ENCODE measurements around the gene SDHAF2.

The SDHAF2 gene

DNA sequence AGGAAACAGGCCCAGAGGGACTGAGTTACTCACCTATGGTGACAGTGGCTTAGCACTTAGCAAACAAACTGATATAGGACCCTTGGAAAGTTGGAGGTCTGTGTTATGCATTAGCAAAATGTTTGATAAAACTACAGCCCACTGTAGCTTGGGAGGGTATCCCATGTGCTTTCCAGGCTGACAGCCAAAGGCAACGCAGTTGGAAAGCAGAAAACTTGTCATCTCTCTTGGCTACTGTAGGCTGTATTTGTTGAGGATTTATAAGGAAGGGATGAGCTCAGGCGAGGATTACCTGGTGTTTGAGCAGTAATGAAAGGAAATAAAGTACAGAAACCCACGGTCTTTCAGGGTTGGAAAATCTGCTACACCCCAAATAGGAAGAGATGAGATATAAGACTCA lies 23.8 kb downstream of the SDHAF2 start:
- no peaks in the 10 kb centered on the region for H3F3A ChIP-seq (ENCODE audit: insufficient read depth, low read length)
- DNase-seq: no peak
- no peak overlapping the region for H3K4me2 ChIP-seq (ENCODE audit: low read depth, low read length)
- no peak overlapping the region for H3K9ac ChIP-seq (ENCODE audit: low read length)
- no peaks in the 10 kb centered on the region for H3K9me3 ChIP-seq (replicated peaks; ENCODE audit: insufficient read depth, low read length)
- H3K4me3 ChIP-seq (ENCODE audit: low read length): no peak overlapping the region
- no peaks in the 10 kb centered on the region for H3K79me2 ChIP-seq (ENCODE audit: low read length)
- no peaks in the 10 kb centered on the region for H3K27me3 ChIP-seq (replicated peaks; ENCODE audit: insufficient read depth, low read length)
- H3K9me2 ChIP-seq (replicated peaks; ENCODE audit: insufficient read depth, low read length): no peaks in the 10 kb centered on the region
- no peaks in the 10 kb centered on the region for H4K20me1 ChIP-seq (ENCODE audit: insufficient read depth, low read length)
- TF ChIP-seq EZH2 (optimal IDR thresholded peaks at IDR 0.05; ENCODE audit: low read depth, low read length) (no peak), EZH2phosphoT487 (IDR thresholded peaks at IDR 0.05; ENCODE audit: low read length) (no peak)
- TF ChIP-seq, protein P1, sequence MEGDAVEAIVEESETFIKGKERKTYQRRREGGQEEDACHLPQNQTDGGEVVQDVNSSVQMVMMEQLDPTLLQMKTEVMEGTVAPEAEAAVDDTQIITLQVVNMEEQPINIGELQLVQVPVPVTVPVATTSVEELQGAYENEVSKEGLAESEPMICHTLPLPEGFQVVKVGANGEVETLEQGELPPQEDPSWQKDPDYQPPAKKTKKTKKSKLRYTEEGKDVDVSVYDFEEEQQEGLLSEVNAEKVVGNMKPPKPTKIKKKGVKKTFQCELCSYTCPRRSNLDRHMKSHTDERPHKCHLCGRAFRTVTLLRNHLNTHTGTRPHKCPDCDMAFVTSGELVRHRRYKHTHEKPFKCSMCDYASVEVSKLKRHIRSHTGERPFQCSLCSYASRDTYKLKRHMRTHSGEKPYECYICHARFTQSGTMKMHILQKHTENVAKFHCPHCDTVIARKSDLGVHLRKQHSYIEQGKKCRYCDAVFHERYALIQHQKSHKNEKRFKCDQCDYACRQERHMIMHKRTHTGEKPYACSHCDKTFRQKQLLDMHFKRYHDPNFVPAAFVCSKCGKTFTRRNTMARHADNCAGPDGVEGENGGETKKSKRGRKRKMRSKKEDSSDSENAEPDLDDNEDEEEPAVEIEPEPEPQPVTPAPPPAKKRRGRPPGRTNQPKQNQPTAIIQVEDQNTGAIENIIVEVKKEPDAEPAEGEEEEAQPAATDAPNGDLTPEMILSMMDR (IDR thresholded peaks at IDR 0.05; ENCODE audit: low read length): no peak
- H3K27ac ChIP-seq (ENCODE audit: low read length): no peak overlapping the region
- no peaks in the 10 kb centered on the region for H3K36me3 ChIP-seq (replicated peaks; ENCODE audit: insufficient read depth, low read length)
- H2AFZ ChIP-seq (ENCODE audit: low read length): no peak overlapping the region
- no peaks in the 10 kb centered on the region for H3K4me1 ChIP-seq (ENCODE audit: low read length)

DNA sequence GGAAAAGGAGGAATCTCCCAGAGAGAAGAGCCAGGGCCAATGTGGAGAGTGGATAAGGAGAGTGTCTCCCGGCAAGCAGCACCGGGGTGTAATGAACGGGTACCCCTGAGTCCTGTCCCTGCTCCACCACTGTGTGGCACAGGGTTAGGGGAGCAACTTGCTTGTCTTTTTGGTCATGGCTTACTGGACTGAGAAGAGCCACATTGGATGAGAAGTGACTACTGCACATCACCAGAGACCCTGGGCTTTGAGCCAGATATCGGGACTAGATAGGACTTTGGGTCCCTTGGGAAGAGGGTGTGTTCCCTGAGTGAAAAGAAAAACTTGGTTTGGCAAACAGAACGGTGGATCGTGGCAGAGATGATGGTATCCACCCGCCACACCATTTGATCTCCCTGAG lies 24.6 kb downstream of the SDHAF2 start:
- TF ChIP-seq EZH2phosphoT487 (IDR thresholded peaks at IDR 0.05; ENCODE audit: low read length) (no peak), EZH2 (optimal IDR thresholded peaks at IDR 0.05; ENCODE audit: low read depth, low read length) (no peak)
- TF ChIP-seq, protein P1 (IDR thresholded peaks at IDR 0.05; ENCODE audit: low read length): no peak
- DNase-seq: no peak
- Histone ChIP-seq H4K20me1 (ENCODE audit: insufficient read depth, low read length) (no peaks in the 10 kb centered on the region), H2AFZ (ENCODE audit: low read length) (no peak overlapping the region), H3K9me3 (replicated peaks; ENCODE audit: insufficient read depth, low read length) (no peaks in the 10 kb centered on the region), H3K36me3 (replicated peaks; ENCODE audit: insufficient read depth, low read length) (no peaks in the 10 kb centered on the region), H3K27ac (ENCODE audit: low read length) (no peak overlapping the region), H3F3A (ENCODE audit: insufficient read depth, low read length) (no peaks in the 10 kb centered on the region), H3K9me2 (replicated peaks; ENCODE audit: insufficient read depth, low read length) (no peaks in the 10 kb centered on the region), H3K27me3 (replicated peaks; ENCODE audit: insufficient read depth, low read length) (no peaks in the 10 kb centered on the region), H3K4me3 (ENCODE audit: low read length) (no peak overlapping the region), H3K9ac (ENCODE audit: low read length) (no peak overlapping the region), H3K4me1 (ENCODE audit: low read length) (no peaks in the 10 kb centered on the region), H3K79me2 (ENCODE audit: low read length) (no peaks in the 10 kb centered on the region), H3K4me2 (ENCODE audit: low read depth, low read length) (no peak overlapping the region)

DNA sequence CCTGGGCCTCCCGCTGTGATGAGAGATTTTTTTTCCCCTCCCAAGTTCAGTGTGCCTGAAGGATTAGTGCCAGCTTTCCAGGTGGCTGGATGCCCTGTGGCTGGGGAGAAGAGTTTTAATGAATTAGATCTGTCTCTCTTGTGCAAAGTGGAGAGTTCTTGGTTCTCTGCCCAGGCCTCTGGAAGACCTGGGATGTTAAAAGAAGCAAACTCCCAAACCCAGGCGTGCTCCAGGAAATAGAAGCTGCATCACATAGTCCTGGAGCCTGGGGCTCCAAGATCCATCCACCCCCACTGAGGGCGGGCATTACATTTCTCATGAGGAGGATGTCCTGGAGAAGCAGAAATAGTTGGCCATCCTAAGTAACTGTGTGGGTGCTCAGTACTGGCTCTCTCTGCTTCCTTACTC lies 30.6 kb downstream of the SDHAF2 start:
- Histone ChIP-seq H3K4me2 (ENCODE audit: low read depth, low read length) (no peak overlapping the region), H3K27me3 (replicated peaks; ENCODE audit: insufficient read depth, low read length) (no peaks in the 10 kb centered on the region), H3K36me3 (replicated peaks; ENCODE audit: insufficient read depth, low read length) (no peaks in the 10 kb centered on the region), H4K20me1 (ENCODE audit: insufficient read depth, low read length) (no peaks in the 10 kb centered on the region), H3K4me3 (ENCODE audit: low read length) (no peak overlapping the region), H3K9me3 (replicated peaks; ENCODE audit: insufficient read depth, low read length) (no peaks in the 10 kb centered on the region), H2AFZ (ENCODE audit: low read length) (no peak overlapping the region), H3K4me1 (ENCODE audit: low read length) (no peaks in the 10 kb centered on the region), H3K79me2 (ENCODE audit: low read length) (no peaks in the 10 kb centered on the region), H3K27ac (ENCODE audit: low read length) (no peak overlapping the region), H3K9me2 (replicated peaks; ENCODE audit: insufficient read depth, low read length) (no peaks in the 10 kb centered on the region), H3K9ac (ENCODE audit: low read length) (no peak overlapping the region), H3F3A (ENCODE audit: insufficient read depth, low read length) (no peaks in the 10 kb centered on the region)
- TF ChIP-seq EZH2phosphoT487 (IDR thresholded peaks at IDR 0.05; ENCODE audit: low read length): no peak
- no peak for TF ChIP-seq EZH2 (optimal IDR thresholded peaks at IDR 0.05; ENCODE audit: low read depth, low read length)
- TF ChIP-seq, protein P1 (IDR thresholded peaks at IDR 0.05; ENCODE audit: low read length): no peak
- no peak for DNase-seq
